HL-60 (cell line): ENCODE data around the gene KIF24.
"Not testable (repeated sequence)": the region's sequence is repeated elsewhere in the genome, so short reads cannot be mapped to it uniquely, and the experiment has no call there.

Experiments used
- CTCF ChIP-seq: IDR thresholded peaks from one replicate; pipeline ENCODE4 v1.5.1; 2011; ENCODE audit warnings: low read length, control low read depth, inconsistent platforms; ENCODE audit not compliant: insufficient read depth
- GABPA ChIP-seq: IDR thresholded peaks from 2 replicates; pipeline ENCODE4 v1.6.1; 2012; ENCODE audit warnings: low read depth
- POLR2AphosphoS5 ChIP-seq: IDR thresholded peaks from 2 replicates; pipeline ENCODE4 v1.6.1; 2012; ENCODE audit warnings: low read depth
- REST ChIP-seq: IDR thresholded peaks from 2 replicates; pipeline ENCODE4 v1.6.1; 2012; ENCODE audit warnings: low read depth; ENCODE audit not compliant: insufficient replicate concordance
- SPI1 ChIP-seq: IDR thresholded peaks from 2 replicates; pipeline ENCODE4 v1.6.1; 2012; ENCODE audit warnings: low read depth, mild to moderate bottlenecking, borderline replicate concordance

- TF ChIP-seq CTCF, GABPA, POLR2AphosphoS5, SPI1, REST: not testable (repeated sequence)
These were observed 9.0 kb upstream of the KIF24 start for GRCh38 chr9:34338079-34338478.
